SW480 (cell line): ENCODE measurements around the gene KREMEN1.

Experiments
- DNase-seq: peaks from one replicate; pipeline ENCODE4 v3.0.0-alpha.2; 2016; ENCODE audit warnings: low spot score

KREMEN1 gene

DNA sequence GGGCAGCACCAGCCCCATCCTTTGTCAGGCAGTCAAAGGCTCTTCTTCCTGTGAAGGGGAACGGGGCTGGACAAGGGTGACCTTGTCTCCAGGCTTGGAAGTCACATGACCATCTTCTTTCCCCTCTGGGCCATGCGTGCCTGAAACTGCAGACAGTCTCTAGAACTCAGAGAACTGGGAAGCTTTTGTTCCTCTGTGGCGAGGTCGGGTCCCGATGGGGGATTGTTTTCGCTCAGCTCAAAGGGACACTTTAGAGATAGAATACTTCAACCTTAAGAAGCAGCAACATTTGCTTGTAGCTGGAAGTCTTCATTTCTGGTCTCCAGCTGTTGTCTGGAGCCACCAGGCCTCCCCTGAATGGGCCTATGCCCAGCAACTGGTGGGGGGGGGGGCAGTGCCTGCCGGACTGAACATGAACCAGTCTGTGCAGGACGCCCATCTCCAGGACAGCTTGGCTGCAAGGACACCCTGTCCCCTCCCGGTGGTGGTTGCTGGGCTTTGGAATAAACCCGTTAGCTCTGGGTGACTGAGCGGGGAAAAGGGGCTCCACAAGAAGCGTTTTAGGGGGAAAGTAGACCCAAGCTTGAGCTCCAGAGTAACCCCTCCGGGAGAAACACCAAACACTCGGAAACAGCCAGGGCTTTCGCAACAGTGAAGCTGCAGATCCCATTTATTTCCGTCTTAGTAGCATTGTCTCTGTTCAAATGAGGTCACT, 77.2 kb downstream of the KREMEN1 start:
- no peak for DNase-seq

DNA sequence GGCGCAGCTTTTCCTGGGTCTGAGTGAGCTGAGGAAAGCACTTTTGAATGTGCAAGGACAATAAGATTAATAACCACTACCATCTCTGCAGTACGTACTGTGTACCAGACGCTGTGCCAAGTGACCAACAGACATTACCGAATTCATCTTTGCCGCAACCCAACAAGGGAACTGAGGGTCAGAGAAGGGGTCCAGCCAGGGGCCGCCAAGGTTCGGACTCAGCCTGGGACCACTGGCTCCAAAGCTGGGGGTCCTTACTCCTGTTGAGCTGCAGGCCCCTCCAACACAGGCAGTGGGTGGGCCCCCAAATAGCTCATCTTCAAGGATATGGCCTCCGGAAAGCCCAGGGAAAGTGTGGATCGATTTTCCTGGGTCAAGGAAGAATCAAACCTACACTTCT, 77.9 kb downstream of the KREMEN1 start:
- DNase-seq = no peak

GRCh38 chr22:29151316-29151715, 78.5 kb downstream of the KREMEN1 start:
- DNase-seq = no peak

- DNase-seq = no peak
These were observed 79.5 kb downstream of the KREMEN1 start for GRCh38 chr22:29152045-29152953.

DNA sequence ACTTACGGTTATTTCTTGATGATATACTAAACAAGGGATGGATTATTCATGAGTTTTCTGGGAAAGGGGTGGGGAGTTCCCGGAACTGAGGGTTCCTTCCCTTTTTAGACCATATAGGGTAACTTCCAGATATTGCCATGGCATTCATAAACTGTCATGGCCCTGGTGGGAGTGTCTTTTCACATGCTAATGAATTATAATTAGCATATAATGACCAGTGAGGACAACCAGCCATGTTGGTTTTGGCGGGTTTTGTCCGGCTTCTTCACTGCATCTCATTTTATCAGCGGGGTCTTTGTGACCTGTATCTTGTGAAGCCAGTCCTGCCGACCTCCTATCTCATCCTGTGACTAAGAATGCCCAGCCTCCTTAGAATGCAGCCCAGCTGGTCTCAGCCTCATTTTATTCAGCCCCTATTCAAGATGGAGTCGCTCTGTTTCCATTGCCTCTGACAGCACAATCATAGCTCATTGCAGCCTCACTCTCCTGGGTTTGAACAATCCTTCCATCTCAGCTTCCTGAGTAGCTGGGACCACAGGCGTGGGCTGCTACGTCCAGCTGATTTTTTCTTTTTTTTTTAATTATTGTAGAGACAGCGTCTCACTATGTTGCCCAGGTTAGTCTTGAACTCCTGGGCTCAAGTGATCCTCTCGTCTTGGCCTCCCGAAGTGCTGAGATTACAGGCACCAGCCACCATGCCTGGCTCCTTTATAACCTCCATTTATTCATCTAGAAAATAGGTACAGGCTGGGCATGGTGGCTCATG, 80.3 kb downstream of the KREMEN1 start:
- no peak for DNase-seq

DNA sequence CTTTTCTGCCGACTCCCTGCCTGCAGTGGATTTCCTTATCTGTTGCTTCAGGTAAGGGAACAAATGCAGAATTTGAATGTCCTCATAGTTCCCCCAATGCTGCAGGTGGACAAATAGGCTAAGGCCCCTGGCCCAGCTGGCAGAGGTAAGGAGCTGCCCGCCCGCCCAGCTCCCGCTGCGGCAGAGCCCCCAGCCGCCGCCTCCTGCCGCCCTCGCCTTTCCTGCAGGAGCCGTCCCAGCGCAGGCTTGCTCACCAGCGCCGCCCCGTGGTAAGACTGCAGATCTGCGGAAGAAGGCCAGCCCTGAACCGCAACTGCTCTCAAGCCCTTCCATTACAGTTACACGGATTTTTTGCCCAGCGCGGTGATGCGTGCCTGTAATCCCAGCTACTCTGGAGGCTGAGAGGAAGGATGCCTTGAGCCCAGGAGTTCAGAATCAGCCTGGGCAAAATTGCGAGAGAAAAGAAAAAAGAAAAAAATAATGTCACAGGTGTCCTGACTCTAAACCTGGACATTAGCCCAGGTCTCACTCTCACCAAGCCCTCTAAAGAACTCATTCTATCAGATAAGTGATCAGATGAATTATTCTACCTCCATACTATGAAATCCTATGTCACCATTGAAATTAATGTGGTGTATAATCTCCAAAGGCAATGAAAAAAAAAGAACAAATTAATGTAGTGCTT, 81.7 kb downstream of the KREMEN1 start:
- peak; percentile 43 for DNase-seq

DNA sequence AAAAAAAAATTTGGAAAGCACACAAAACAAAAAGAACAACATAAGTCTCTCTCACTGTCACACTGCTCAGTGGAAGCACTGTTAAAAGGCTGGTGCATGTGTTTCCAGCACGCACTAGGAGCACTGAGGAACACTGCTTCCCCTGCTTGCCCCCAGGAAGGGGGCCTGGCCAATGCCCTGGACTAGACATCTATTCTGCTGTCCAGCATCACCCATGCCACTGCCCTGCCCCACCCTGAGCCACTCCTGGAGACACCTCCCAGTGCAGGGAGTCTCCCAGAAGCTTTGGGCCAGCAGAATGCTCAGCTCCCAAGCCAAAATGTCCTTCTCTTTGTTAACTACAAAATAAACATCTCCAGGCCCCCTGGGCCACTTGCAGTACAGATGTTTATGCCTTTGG, 83.1 kb downstream of the KREMEN1 start:
- DNase-seq = no peak

DNA sequence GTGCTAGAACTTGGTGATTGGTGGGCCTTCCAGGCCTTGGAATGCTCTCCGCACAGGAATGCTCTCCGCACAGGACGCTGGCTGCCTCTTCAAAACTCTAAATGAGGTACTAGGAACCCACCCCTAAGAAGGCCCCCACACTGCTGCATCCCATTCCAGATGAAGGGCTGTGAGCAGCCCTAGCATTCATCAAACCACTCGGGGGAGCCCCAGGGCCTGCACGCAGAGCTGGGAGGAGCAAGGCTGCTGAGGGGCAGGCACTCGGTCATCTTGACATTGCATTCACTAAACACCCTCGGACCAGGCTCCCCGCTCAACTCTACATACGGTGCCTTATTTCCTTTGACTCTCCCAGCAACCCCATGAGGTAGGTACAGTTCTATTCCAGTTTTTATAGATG, 83.7 kb downstream of the KREMEN1 start:
- no peak for DNase-seq

DNA sequence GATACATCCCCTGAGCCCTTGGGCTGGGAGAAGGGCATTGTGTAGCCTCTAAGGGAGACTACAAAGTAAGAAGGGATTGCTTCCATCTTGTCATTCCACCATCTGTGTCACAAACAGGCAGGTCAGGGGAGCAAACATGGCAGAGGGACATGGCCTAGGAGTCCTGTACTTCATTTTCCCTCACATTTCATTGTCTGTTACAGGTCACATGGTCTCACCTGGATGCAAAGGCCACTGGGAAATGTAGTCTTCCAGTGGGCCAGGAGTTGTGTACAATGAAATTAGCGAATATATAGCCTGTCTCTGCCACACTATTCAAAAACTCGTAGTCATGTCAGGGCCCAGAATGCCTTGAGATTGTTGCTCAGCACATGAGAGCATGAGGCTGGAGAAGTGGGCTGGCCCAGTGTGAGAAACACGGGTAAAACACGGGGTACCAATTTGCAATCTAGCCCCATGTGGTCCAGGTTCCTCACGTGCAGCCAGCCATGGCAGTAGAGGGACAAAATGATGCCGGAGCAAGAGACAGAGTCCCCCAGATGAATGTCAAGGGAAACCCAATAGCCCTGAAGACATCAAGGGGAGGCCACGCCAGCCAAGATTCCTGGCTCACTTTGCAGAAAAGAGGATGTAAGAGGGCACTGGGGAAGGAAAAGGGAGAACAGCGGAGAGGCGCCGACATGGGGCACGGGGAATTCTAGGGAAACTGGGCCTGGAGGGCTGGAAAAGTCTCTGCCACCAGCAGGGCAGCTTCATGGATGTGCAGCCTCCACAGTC, 85.1 kb downstream of the KREMEN1 start:
- DNase-seq = no peak

DNA sequence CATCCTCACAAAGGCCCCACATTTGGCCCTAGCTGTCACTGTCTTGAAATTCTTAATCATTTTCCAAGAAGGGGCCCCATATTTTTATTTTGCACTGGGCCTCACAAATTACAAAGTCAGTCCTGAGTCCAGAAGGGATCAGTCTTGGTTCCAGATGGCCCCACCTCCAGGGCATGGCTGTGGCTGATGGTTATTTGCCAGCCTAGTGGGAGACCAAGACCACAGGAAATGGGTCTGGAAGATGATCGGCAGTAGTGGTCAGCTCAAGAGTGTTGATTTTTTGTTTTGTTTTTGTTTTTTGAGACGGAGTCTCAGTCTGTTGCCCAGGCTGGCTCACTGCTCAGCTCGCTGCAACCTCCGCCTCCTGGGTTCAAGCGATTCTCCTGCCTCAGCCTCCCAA, 85.7 kb downstream of the KREMEN1 start:
- no peak for DNase-seq

- no peak for DNase-seq
These were observed 91.0 kb downstream of the KREMEN1 start for GRCh38 chr22:29163808-29164207.

- no peak for DNase-seq
These were observed 92.7 kb downstream of the KREMEN1 start for GRCh38 chr22:29165321-29166060.

DNA sequence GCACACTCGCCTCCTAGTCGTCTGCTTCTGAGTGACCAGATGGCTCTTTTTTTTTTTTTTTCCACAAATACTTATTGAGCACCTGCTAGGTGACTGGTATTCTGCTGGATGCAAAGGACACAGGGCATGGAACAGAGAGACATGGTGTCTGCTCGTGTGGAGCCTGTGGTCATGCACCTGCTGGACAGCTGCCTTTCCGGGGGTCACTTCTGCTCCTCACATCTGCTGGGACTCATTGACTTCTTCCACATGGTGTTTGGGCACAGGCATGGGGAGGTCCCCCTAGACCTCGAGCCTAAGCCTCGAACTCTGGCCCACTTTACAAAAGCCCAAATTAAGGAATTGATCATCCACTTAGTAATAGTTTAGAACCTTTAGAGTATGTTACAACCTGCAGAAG, 93.3 kb downstream of the KREMEN1 start:
- DNase-seq = no peak

- peak; percentile 7 for DNase-seq
These were observed 94.4 kb downstream of the KREMEN1 start for GRCh38 chr22:29167032-29167911.

GRCh38 chr22:29171721-29172120, 98.9 kb downstream of the KREMEN1 start:
- DNase-seq = no peak

GRCh38 chr22:29172216-29172615, 99.4 kb downstream of the KREMEN1 start:
- DNase-seq = no peak

DNA sequence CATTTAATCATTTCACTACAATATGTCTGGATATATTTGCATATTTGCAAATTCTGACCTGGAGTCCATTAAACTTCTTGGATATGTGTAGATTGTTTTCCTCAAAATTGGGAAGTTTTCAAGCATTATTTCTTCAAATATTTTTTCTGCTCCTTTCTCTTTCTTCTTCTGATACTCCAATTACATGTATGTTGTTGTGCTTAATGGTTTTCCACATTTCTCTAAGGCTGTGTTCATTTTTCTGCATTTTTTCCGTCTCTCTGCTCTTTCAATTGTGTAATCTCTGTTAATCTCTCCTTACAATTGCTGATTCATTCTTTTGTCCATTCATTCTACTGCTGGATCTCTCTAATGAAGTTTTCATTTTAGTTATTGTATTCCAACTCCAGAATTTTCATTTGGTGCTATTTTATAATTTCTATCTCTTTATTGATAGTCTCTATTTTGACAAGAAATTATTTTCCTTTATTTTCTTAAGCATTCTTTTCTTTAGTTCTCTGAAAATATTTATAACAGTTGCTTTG, 102.5 kb downstream of the KREMEN1 start:
- DNase-seq = no peak

DNA sequence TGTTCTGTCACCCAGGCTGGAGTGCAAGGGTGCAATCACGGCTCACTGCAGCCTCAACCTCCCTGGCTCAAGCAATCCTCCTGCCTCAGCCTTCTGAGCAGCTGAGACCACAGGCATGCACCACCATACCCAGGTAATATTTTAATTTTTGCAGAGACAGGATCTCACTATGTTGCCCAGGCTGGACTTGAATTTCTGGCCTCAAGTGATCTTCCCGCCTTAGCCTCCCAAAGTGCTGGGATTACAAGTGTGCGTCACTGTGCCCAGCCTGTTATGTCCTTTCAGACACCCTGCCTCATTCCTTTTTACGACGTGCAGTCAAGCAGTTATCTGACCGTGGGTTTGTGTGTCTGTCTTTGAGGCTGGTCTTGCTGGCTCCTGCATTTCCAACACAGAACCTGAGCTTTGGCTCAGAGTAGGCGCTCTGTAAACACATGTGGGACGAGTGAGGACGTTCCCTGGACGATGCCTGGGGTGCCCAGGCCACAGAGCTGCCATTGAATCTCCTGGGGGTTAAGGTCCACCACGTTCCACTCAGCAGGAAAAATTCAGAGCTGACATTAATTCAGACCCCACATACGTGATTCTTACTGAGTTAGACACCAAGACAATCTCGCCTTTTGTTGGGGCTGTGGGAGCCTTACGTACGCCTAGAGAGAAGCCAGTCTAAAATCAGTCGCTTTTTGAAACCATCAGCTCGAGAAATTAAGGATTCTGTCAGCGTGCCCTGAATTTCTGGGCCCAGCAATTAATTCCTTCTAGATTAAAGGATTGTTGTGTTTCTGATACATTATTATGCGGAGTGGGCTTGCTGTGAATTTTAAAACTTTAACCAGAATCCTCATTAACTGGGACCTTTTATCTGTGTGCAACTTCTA, 111.4 kb downstream of the KREMEN1 start:
- DNase-seq = no peak
